Endodermal cell (in vitro differentiated cells): ENCODE results near the gene MAT2A. TPM values are rescaled to one million over a fixed set of nuclear protein-coding genes. Genes with fewer than 3 reads are reported as not detected.

Source experiments
- DNase-seq: peaks from one replicate; pipeline ENCODE4 v3.0.0-alpha.2; 2017
- H3K27ac ChIP-seq: 2 replicates; pipeline ENCODE4 v1.5.1; 2013; ENCODE audit warnings: mild to moderate bottlenecking, low read depth, low read length, moderate library complexity
- H3K27me3 ChIP-seq: 2 replicates; pipeline ENCODE4 v1.6.1; 2013; ENCODE audit warnings: mild to moderate bottlenecking, low read length, moderate library complexity; ENCODE audit not compliant: insufficient read depth, control insufficient read depth, poor library complexity, severe bottlenecking
- H3K36me3 ChIP-seq: 2 replicates; pipeline ENCODE4 v1.7.0; 2013; ENCODE audit warnings: mild to moderate bottlenecking, low read length, moderate library complexity; ENCODE audit not compliant: control insufficient read depth, insufficient read depth
- H3K4me1 ChIP-seq: one replicate; pipeline ENCODE4 v1.7.0; 2013; ENCODE audit warnings: low read length; ENCODE audit not compliant: control insufficient read depth, insufficient read depth
- H3K4me3 ChIP-seq: 2 replicates; pipeline ENCODE4 v1.5.1; 2013; ENCODE audit warnings: mild to moderate bottlenecking, low read length, moderate library complexity
- H3K9ac ChIP-seq: 2 replicates; pipeline ENCODE4 v1.6.1; 2013; ENCODE audit warnings: mild to moderate bottlenecking, low read length, moderate library complexity; ENCODE audit not compliant: poor library complexity, severe bottlenecking; ENCODE audit errors: extremely low read depth
- H3K9me3 ChIP-seq: 2 replicates; pipeline ENCODE4 v1.6.1; 2013; ENCODE audit warnings: mild to moderate bottlenecking, low read length, moderate library complexity; ENCODE audit not compliant: control insufficient read depth
- H3K27ac Mint-ChIP-seq: 2 replicates; pipeline ENCODE4 v1.8.0; 2020; ENCODE audit warnings: mixed read lengths
- H3K27me3 Mint-ChIP-seq: 2 replicates; pipeline ENCODE4 v1.8.0; 2021; ENCODE audit warnings: mild to moderate bottlenecking, mixed read lengths; ENCODE audit not compliant: insufficient read depth
- H3K36me3 Mint-ChIP-seq: 2 replicates; pipeline ENCODE4 v1.8.0; 2020; ENCODE audit warnings: low read depth, mixed read lengths
- H3K4me1 Mint-ChIP-seq: 2 replicates; pipeline ENCODE4 v1.8.0; 2020; ENCODE audit warnings: mixed read lengths
- H3K4me3 Mint-ChIP-seq: 2 replicates; pipeline ENCODE4 v1.8.0; 2020; ENCODE audit warnings: mild to moderate bottlenecking, moderate library complexity, mixed read lengths
- H3K9me3 Mint-ChIP-seq: 2 replicates; pipeline ENCODE4 v1.8.0; 2020; ENCODE audit warnings: mild to moderate bottlenecking, mixed read lengths
- WGBS, 2 experiments: methylation state at CpG; one replicate each; pipeline versions ENCODE4 v1.1.5 to v1.1.7; 2013; ENCODE audit warnings: missing lambda C conversion rate in 2 of 2, mixed read lengths in 1 of 2; ENCODE audit not compliant: insufficient coverage in 1 of 2, insufficient read length in 1 of 2; 5-methylcytosine and 5-hydroxymethylcytosine counted together
- total RNA-seq, 2 donors: library from RNA; stranded (reverse); fragmentation: NEBNext Ultra II Directional in 1 of 2; extraction: Animal tissue kit (Norgen Biotek cat#: 25700) in 1 of 2; gene quantifications; 2 replicates in 1 of 2; 3 replicates in 1 of 2; pipeline ENCODE4 v1.2.1, GENCODE V29; 2021
- TF ChIP-seq, protein P1 (sequence below): fragments of 200-600 bp; sonication (generic); conservative IDR thresholded peaks from 2 replicates; pipeline ENCODE4 v1.5.0; 2021; ENCODE audit warnings: antibody characterized with exemption, mild to moderate bottlenecking

Gene MAT2A
- total RNA-seq, 2 donors from 2014 or later: 171 to 267 TPM

DNA sequence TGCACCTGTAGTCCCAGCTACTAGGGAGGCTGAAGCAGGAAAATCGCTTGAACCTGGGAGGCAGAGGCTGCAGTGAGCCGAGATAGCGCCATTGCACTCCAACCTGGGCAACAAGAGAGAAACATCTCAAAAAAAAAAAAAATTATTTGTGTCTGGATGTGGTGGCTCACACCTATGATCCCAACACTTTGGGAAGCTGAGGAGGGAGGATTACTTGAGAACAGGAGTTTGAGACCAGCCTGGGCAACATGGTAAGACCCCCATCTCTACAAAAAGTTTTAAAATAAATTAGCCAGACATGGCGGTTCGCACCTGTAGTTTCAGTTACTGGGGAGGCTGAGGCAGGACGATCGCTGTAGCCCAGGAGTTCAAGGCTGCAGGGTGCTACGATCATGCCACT lies 36.8 kb downstream of the MAT2A start:
- Mint-ChIP-seq H3K27ac (no peak overlapping the region), H3K27me3 (peaks cover 9% of the 10 kb centered on the region)

GRCh38 chr2:85577063-85577385 lies 38.1 kb downstream of the MAT2A start:
- no peaks in the 10 kb centered on the region for H3K27me3 Mint-ChIP-seq
- WGBS, 2 experiments: 60% methylated on average over 3 of the region's 3 CpGs; no CpG with 5 or more reads in 1 of the 2 experiments
- TF ChIP-seq, protein P1, sequence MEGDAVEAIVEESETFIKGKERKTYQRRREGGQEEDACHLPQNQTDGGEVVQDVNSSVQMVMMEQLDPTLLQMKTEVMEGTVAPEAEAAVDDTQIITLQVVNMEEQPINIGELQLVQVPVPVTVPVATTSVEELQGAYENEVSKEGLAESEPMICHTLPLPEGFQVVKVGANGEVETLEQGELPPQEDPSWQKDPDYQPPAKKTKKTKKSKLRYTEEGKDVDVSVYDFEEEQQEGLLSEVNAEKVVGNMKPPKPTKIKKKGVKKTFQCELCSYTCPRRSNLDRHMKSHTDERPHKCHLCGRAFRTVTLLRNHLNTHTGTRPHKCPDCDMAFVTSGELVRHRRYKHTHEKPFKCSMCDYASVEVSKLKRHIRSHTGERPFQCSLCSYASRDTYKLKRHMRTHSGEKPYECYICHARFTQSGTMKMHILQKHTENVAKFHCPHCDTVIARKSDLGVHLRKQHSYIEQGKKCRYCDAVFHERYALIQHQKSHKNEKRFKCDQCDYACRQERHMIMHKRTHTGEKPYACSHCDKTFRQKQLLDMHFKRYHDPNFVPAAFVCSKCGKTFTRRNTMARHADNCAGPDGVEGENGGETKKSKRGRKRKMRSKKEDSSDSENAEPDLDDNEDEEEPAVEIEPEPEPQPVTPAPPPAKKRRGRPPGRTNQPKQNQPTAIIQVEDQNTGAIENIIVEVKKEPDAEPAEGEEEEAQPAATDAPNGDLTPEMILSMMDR: no peak
- DNase-seq: no peak
- Histone ChIP-seq H3K9ac (no peak overlapping the region), H3K4me1 (peaks cover 16% of the 10 kb centered on the region), H3K9me3 (no peaks in the 10 kb centered on the region), H3K36me3 (peaks cover 18% of the 10 kb centered on the region), H3K27ac (no peak overlapping the region), H3K27me3 (no peaks in the 10 kb centered on the region), H3K4me3 (peak overlapping the region; percentile 87)
- peak overlapping the region; percentile 91 for H3K27ac Mint-ChIP-seq
- peak overlapping the region; percentile 85 for H3K4me3 Mint-ChIP-seq
- H3K36me3 Mint-ChIP-seq: peaks cover 7% of the 10 kb centered on the region
- peaks cover 51% of the 10 kb centered on the region for H3K4me1 Mint-ChIP-seq
- H3K9me3 Mint-ChIP-seq: no peaks in the 10 kb centered on the region

More for the DNA sequence above, 36.8 kb downstream of the MAT2A start:
- no peaks in the 10 kb centered on the region for H3K9me3 Mint-ChIP-seq
- Histone ChIP-seq H3K4me3 (no peak overlapping the region), H3K36me3 (peaks cover 5% of the 10 kb centered on the region), H3K27ac (no peak overlapping the region), H3K9ac (no peak overlapping the region), H3K9me3 (no peaks in the 10 kb centered on the region), H3K27me3 (peaks cover 4% of the 10 kb centered on the region), H3K4me1 (peaks cover 16% of the 10 kb centered on the region)
- H3K4me3 Mint-ChIP-seq: no peak overlapping the region
- DNase-seq: no peak
- WGBS, 2 experiments: 90 to 93% methylated on average over 1 to 8 of the region's 8 CpGs
- H3K4me1 Mint-ChIP-seq: peaks cover 48% of the 10 kb centered on the region
- TF ChIP-seq, protein P1: no peak
- H3K36me3 Mint-ChIP-seq: no peaks in the 10 kb centered on the region

DNA sequence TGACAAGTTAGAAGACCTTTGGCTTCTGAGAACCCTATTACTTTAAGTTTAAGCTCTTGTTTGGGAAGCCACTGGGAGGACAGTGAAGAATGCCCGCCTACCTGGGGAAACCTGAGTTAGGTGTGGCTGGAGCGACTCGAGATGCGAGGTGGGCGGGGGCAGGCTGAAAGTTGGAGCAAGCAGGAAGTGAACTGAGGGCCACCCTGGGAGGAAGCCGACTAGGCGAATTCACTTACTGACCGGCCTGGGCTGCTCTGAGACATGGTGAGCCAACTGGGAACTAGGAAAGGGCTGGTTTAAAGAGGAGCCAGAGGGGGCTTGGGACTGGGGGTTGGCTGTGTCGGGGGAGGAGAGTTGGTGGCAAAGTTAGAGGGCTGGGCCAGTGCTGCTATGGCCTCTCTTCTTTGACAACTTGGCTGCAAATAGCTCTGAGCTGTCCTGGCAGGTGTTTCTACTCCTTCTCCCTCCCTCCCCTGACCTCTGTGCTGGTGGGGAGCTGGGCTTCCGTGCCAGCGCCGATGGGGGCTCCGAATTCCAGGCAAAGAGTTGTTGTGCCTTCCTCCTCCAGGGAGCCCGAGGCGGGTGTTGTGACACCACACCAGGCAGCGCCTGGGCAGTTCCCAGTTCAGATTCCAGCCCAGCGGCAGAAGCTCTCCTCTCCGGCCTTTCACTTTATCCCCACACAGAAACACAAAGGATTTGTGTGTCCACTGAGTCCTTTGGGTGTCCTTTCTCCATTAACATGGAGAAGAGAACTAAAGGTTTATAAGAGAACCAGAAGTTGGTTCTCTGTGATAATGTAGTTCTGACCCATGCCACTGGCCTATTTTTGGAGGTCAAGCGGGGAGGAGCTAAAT lies 38.6 kb downstream of the MAT2A start, which contains the start of gene VAMP8:
Gene VAMP8, plus strand, starts transcription at position 201 of the 857 bp plus-strand sequence. Its CDS starts 61 bp downstream, at position 262.
- Histone ChIP-seq H3K36me3 (peaks cover 24% of the 10 kb centered on the region), H3K4me3 (peak within 1 kb of the TSS; percentile 87), H3K9ac (peak within 1 kb of the TSS; percentile 66), H3K9me3 (no peaks in the 10 kb centered on the region), H3K27me3 (no peaks in the 10 kb centered on the region), H3K4me1 (peaks cover 16% of the 10 kb centered on the region), H3K27ac (peak within 1 kb of the TSS; percentile 92)
- peak; percentile 95 for DNase-seq
- H3K4me3 Mint-ChIP-seq: peak within 1 kb of the TSS; percentile 85
- H3K27ac Mint-ChIP-seq: peak within 1 kb of the TSS; percentile 91
- peaks cover 48% of the 10 kb centered on the region for H3K4me1 Mint-ChIP-seq
- no peaks in the 10 kb centered on the region for H3K27me3 Mint-ChIP-seq
- WGBS, 2 experiments: 11 to 20% methylated on average over 11 to 19 of the region's 19 CpGs
- H3K36me3 Mint-ChIP-seq: peaks cover 12% of the 10 kb centered on the region
- TF ChIP-seq, protein P1: no peak
- H3K9me3 Mint-ChIP-seq: no peaks in the 10 kb centered on the region
